HG03066 (cell line): ENCODE measurements around the gene COL5A1.

Source experiments
- ATAC-seq: cut with Tn5 transposase; IDR thresholded peaks from one replicate; pipeline ENCODE4 v1.9.1; 2021; ENCODE audit warnings: low read depth; ENCODE audit not compliant: unreplicated experiment

The COL5A1 gene

DNA sequence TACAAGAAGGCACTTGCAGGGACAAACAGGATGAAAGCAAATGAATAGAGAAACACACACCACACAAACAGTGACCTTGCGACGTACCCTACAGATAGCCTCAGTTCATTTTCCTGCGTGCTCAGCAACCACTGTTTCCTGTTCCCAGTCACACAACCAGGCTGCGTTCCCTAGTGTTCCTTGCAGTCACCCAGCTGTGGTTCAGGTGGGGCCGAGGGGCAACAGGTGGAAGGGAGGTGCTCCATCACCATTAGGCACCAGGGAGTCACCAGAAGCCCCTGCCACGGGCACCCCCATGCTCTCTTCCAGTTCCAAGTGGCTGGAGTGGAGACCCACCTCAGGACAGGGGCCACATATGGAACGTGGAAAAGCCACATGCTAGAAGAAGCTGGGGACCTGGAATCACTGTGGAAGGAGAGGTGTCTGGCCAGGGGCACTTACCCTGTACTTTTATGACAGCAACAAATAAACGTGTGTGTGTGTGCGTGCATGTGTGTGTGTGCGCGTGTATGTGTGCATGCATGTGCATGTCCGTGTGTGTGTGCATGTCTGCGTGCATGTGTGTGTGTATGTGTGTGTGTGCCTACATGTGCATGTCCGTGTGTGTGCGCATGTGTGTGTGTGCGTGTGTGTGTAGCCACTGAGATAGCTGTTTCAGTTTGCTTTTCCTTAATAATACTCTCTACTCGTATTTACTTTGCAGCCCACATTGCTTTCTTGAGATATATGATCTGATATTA is 220.2 kb downstream of the COL5A1 start:
- no peak for ATAC-seq

DNA sequence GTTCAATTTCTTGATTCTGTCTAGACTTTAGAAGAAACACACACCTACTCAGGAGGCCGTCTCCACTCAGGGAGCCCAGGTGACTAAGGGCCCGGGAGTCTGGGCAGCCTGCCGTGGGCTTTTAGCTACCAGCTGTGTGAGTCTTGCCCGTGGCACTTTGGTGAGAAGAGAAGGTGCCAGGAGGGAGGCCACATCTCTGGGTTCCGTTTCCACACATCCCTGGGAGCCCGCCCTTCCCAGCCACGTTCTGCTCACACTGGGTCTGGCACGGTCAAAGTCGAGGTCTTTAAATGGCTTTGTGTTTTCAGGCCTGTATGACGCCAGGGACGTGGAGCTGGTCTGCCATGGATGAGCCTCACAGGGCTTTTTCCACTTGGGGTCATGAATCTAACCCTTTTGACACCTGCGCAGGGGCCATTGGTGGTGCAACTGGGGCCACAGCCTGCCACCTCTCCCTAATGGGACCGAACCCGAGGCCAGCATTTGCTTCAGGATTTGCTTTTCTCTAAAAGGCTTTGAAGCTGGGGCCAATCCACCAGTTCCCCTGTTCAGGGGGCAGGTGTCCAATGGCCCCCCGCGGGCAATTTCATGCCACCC is 221.8 kb downstream of the COL5A1 start:
- no peak for ATAC-seq

GRCh38 chr9:134863941-134864820 is 222.6 kb downstream of the COL5A1 start:
- no peak for ATAC-seq

DNA sequence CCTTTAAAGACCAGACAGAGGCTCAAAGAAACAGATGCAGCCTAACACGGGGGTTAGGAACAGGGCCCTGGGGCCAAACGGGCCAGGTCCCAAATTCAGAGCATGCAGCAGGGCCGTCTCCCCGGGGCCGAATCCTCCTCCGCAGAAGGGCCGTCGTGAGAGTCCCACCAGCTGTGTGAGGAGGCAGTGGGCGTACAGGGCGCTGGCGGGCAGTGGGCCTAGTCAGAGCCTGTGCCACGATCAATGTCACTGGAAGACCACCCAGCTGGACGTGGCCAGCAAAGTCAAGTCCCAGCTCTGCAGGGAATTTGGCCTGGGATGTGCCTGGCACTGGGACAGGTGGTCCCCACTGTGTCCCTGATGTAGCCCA is 223.2 kb downstream of the COL5A1 start:
- no peak for ATAC-seq

DNA sequence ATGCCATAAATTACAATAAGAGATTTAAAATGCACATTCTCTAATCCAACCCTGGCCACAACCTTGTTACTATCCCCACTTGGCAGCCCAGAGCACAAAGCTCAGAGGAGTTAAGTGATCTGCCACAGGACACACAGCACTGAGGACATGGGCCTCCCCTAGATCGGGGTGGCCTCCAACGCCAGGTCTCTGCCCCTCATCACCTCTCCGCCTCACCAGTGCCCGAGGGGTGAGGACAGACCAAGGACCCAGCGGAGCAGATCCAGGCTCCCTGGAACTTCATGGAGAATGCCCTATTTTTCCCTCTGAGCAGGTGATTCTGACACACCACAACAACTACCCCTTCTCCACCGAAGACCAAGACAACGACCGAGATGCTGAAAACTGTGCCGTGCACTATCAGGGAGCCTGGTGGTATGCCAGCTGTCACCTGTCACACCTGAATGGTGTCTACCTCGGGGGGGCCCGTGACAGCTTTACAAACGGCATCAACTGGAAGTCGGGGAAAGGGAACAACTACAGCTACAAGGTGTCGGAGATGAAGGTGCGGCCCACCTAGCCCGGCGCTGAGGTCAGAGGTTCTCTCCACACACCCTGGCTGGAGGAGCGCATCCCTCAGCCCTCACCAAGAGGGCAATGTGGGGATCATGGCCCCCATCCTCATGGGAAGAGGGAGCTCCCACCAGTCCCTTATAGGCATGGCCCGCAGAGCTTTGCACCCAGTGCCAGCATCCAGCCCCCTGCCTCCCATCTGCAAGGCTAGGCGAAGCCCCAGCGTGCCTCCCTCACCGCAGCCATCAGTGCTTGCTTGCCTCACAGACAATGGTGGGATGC is 226.5 kb downstream of the COL5A1 start:
- no peak for ATAC-seq

GRCh38 chr9:134868751-134869553 is 227.3 kb downstream of the COL5A1 start:
- ATAC-seq = no peak

GRCh38 chr9:134869554-134870300 is 228.1 kb downstream of the COL5A1 start:
- ATAC-seq = no peak

DNA sequence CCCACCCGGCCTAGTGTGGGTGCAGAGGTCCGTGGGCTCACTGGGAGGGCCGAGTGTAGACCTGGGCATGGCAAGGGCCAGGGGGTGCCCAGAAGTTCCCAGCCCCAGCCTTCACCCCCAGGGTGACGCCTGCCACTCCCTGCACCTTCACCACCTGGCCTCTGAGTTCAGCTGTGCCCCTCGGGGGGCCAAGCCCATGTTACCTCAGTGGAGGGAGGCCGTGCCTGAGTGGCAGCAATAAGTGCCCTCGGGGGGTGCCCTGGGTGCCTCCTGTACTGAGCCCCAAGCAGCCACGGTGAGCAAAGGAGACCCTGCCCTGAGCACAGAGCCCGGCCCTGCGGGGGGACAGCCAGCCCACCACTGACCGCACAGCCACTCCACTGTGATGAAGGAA is 228.7 kb downstream of the COL5A1 start:
- ATAC-seq = no peak

GRCh38 chr9:134870746-134871662 is 229.4 kb downstream of the COL5A1 start:
- no peak for ATAC-seq

DNA sequence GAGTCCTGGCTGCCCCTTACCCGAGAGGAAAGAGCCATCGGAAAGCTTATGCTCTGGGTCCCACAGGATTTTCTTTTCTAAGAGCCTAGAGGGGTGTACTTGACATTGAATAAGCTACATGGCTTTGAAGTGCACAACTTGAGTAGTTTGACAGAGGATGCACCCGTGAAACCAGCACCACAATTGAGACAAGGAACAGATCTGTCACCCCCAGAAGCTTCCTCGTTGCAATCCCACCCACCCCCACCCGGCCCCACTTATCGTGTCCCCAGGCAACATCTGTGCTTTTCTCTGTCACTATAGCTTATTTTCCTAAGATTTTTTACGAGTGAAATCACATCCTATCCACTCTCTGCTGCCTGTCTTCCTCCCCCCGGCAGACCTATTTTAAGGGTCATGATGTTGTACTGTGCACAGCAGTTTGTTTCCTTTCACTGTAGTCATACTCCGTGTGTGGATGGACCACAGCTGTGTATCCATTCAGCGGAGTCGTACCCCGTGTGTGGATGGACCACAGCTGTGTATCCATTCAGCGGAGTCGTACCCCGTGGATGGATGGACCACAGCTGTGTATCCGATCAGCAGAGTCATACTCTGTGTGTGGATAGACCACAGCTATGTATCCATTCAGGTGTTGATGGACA is 230.2 kb downstream of the COL5A1 start:
- no peak for ATAC-seq

DNA sequence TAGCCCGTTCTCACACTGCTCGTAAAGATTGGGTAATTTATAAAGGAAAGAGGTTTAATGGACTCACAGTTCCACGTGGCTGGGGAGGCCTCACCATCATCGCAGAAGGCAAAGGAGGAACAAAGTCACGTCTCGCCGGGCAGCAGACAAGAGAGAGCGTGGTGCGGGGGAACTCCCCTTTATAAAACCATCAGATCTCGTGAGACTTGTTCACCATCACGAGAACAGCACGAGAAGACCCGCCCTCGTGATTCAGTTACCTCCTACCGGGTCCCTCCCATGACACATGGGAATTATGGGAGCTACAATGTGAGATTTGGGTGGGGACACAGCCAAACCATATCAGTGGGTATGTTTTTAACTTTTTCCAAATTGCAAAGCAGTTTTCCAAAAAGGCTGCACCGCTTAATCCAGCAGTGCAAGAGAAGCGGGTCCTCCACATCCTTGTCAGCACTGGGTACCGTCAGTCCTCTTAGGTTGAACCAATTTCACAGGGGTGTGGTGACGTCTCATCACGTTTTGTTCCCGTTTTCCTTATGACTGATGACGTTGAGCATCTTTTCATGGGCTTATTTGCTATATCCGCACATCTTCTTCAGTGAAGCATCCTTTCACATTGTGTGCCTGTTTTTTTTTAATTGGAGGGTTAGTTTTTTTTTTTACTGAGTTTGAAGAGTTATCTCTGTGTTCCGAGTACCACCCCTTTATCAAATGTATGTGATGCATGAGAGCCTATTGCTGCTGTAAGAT is 231.1 kb downstream of the COL5A1 start:
- ATAC-seq = no peak

GRCh38 chr9:134875371-134875770 is 233.8 kb downstream of the COL5A1 start:
- no peak for ATAC-seq

GRCh38 chr9:134877541-134877940 is 235.9 kb downstream of the COL5A1 start:
- ATAC-seq = no peak

- ATAC-seq = no peak
These were observed 238.3 kb downstream of the COL5A1 start for GRCh38 chr9:134879664-134880483.

DNA sequence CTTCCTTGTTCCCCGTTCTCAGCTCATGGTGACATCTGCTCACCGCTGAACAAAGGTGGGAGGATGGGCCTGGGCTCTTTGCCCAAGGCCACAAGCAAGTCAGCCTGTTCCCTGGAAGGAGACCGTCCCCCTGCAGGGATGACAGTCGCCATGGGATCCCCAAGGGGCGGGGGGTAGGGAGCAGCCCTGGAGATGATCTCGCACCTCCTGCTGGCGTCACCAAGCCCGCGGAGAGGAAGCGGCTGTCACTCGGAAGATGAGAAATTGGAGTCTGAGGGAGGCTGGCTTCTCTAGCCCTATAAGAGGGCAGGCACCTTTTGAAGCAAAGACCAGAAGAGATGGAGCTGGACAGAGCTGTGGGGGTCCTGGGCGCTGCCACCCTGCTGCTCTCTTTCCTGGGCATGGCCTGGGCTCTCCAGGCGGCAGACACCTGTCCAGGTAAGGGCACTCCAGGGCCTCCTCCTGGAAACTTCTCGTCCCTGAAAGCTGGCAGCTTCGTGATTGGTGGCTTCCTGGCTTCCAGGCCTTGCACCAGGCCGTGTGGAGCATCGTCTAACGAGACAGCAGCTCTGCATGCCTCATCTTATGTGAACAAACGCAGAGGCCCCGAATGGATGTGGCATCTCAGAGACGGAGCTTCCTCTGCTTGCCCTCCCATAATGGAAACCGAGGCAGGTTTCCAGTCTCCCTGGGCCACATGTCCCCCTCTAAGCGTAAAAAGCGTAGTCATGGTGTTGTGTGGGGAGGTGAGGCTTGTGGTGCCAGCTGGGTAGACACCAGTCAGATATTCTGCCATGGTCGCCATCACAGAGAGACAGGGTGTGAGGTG is 239.1 kb downstream of the COL5A1 start, which contains the start of gene FCN2:
Gene FCN2 (plus strand): TSS at position 327 of the 829 bp plus-strand sequence. CDS start 12 bp downstream, at position 339.
- ATAC-seq = no peak
